HEK293 (cell line): ENCODE data around the gene VSIR.

ENCODE experiments used
- CTCF ChIA-PET: fragments of 350-600 bp; formaldehyde crosslinking; extraction: SDS; loops from one replicate; lab custom pipeline; 2021; ENCODE audit warnings: antibody characterized with exemption; lab: Yijun Ruan, JAX
- POLR2A ChIA-PET: fragments of 300-600 bp; formaldehyde crosslinking; extraction: SDS; loops from one replicate; lab custom pipeline; 2020; ENCODE audit warnings: antibody characterized with exemption, inconsistent platforms; lab: Yijun Ruan, JAX
- H3K27ac ChIP-seq: fragments of 200-500 bp; sonication (Bioruptor generic); 2 replicates; pipeline ENCODE4 v1.5.1; 2014; ENCODE audit warnings: low read depth, low read length, control low read depth, inconsistent platforms; ENCODE audit errors: extremely low read depth
- H3K36me3 ChIP-seq, 2 experiments: fragments of 200-500 bp in 1 of 2; sonication (Bioruptor generic) in 1 of 2; 1 replicate in 1 of 2; 2 replicates in 1 of 2; pipeline ENCODE4 v1.5.1; 2014 to 2017; ENCODE audit warnings: inconsistent platforms in 2 of 2, low read length in 2 of 2; ENCODE audit not compliant: control insufficient read depth in 2 of 2, insufficient read depth in 1 of 2
- H3K4me1 ChIP-seq: fragments of 200-500 bp; sonication (Bioruptor generic); 2 replicates; pipeline ENCODE4 v1.5.1; 2014; ENCODE audit warnings: mild to moderate bottlenecking, low read length, inconsistent platforms; ENCODE audit not compliant: control insufficient read depth, insufficient read depth
- H3K4me3 ChIP-seq: 2 replicates; pipeline ENCODE4 v1.5.1; 2011; ENCODE audit warnings: low read depth, mild to moderate bottlenecking, control low read depth, low read length, moderate library complexity
- H3K9me3 ChIP-seq: fragments of 200-500 bp; sonication (Bioruptor generic); 2 replicates; pipeline ENCODE4 v1.5.1; 2014; ENCODE audit warnings: low read depth, low read length, inconsistent platforms; ENCODE audit not compliant: control insufficient read depth, insufficient read depth
- BCL6B ChIP-seq: fragments of 450-650 bp; formaldehyde crosslinking; IDR thresholded peaks from 2 replicates; pipeline ENCODE4 v1.5.1; 2017; ENCODE audit warnings: missing biosample characterization, missing genetic modification characterization
- FEZF1 ChIP-seq: fragments of 450-650 bp; formaldehyde crosslinking; IDR thresholded peaks from 2 replicates; pipeline ENCODE4 v1.5.1; 2016; ENCODE audit warnings: missing biosample characterization, missing genetic modification characterization
- HOXC10 ChIP-seq: sonication (generic); formaldehyde crosslinking; IDR thresholded peaks from 2 replicates; pipeline ENCODE4 v1.8.1; 2023; ENCODE audit warnings: mild to moderate bottlenecking, missing genetic modification reagents
- IKZF3 ChIP-seq: fragments of 450-650 bp; IDR thresholded peaks from 2 replicates; pipeline ENCODE4 v1.5.0; 2018; ENCODE audit warnings: missing biosample characterization, mild to moderate bottlenecking, missing genetic modification characterization, moderate library complexity
- PRDM6 ChIP-seq: fragments of 450-650 bp; formaldehyde crosslinking; IDR thresholded peaks from 2 replicates; pipeline ENCODE4 v1.5.1; 2017; ENCODE audit warnings: missing biosample characterization, missing genetic modification characterization
- REST ChIP-seq: fragments of 450-650 bp; formaldehyde crosslinking; IDR thresholded peaks from 2 replicates; pipeline ENCODE4 v1.5.1; 2016; ENCODE audit warnings: missing biosample characterization, missing genetic modification characterization
- TRIM28 ChIP-seq: IDR thresholded peaks from 2 replicates; pipeline ENCODE4 v1.6.1; 2011; ENCODE audit warnings: low read length, control low read depth, borderline replicate concordance
- ZFP37 ChIP-seq: fragments of 450-650 bp; formaldehyde crosslinking; IDR thresholded peaks from 2 replicates; pipeline ENCODE4 v1.5.1; 2016; ENCODE audit warnings: missing biosample characterization, missing genetic modification characterization
- ZNF146 ChIP-seq: fragments of 450-650 bp; formaldehyde crosslinking; IDR thresholded peaks from 2 replicates; pipeline ENCODE4 v1.5.1; 2016; ENCODE audit warnings: missing biosample characterization, missing genetic modification characterization
- ZNF169 ChIP-seq: fragments of 450-650 bp; formaldehyde crosslinking; IDR thresholded peaks from 2 replicates; pipeline ENCODE4 v1.5.1; 2016; ENCODE audit warnings: missing biosample characterization, missing genetic modification characterization
- ZNF37A ChIP-seq: fragments of 450-650 bp; IDR thresholded peaks from 2 replicates; pipeline ENCODE4 v1.5.1; 2018; ENCODE audit warnings: missing biosample characterization, missing genetic modification characterization
- ZNF473 ChIP-seq: fragments of 450-650 bp; formaldehyde crosslinking; IDR thresholded peaks from 2 replicates; pipeline ENCODE4 v1.5.1; 2017; ENCODE audit warnings: missing biosample characterization, missing genetic modification characterization
- ZNF518A ChIP-seq: fragments of 450-650 bp; formaldehyde crosslinking; conservative IDR thresholded peaks from 2 replicates; pipeline ENCODE4 v1.5.1; 2016; ENCODE audit warnings: low read depth, missing biosample characterization, missing genetic modification characterization
- ZNF626 ChIP-seq: fragments of 450-650 bp; sonication (Bioruptor Pico); formaldehyde crosslinking; IDR thresholded peaks from 2 replicates; pipeline ENCODE4 v1.5.1; 2018; ENCODE audit warnings: missing biosample characterization, missing genetic modification characterization, inconsistent platforms
- ZNF664 ChIP-seq: fragments of 450-650 bp; formaldehyde crosslinking; IDR thresholded peaks from 2 replicates; pipeline ENCODE4 v1.5.1; 2016; ENCODE audit warnings: missing biosample characterization, missing genetic modification characterization
- ZNF785 ChIP-seq: fragments of 450-650 bp; formaldehyde crosslinking; IDR thresholded peaks from 2 replicates; pipeline ENCODE4 v1.5.1; 2016; ENCODE audit warnings: missing biosample characterization, missing genetic modification characterization
- ZNF837 ChIP-seq: fragments of 450-650 bp; formaldehyde crosslinking; IDR thresholded peaks from 2 replicates; pipeline ENCODE4 v1.5.1; 2016; ENCODE audit warnings: missing biosample characterization, missing genetic modification characterization
- ZSCAN23 ChIP-seq: fragments of 450-650 bp; formaldehyde crosslinking; IDR thresholded peaks from 2 replicates; pipeline ENCODE4 v1.5.1; 2016; ENCODE audit warnings: missing biosample characterization, missing genetic modification characterization
- ZSCAN30 ChIP-seq: fragments of 450-650 bp; IDR thresholded peaks from 2 replicates; pipeline ENCODE4 v1.5.1; 2018; ENCODE audit warnings: missing biosample characterization, mild to moderate bottlenecking, missing genetic modification characterization, moderate library complexity
- TF ChIP-seq, protein P1 (sequence below): fragments of 450-650 bp; formaldehyde crosslinking; IDR thresholded peaks from 2 replicates; pipeline ENCODE4 v1.5.1; 2016; ENCODE audit warnings: missing biosample characterization, missing genetic modification characterization

VSIR gene

DNA sequence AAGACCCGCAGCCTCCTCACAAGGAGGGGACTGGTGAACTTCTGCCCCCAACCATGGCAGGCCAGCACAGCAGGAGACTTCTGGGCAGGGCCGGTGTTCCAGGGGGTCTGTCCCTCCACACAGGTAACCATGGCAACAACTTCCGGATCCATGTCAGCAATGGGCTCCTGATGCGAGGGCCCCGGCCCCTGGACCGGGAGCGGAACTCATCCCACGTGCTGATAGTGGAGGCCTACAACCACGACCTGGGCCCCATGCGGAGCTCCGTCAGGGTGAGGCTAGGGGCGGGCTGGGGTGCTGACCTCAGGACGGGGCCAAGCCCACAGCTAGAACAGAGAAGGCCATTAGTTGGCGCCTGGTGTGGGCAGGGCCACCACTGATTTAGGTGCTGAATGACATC lies 48.1 kb downstream of the VSIR start:
- TF ChIP-seq, protein P1, sequence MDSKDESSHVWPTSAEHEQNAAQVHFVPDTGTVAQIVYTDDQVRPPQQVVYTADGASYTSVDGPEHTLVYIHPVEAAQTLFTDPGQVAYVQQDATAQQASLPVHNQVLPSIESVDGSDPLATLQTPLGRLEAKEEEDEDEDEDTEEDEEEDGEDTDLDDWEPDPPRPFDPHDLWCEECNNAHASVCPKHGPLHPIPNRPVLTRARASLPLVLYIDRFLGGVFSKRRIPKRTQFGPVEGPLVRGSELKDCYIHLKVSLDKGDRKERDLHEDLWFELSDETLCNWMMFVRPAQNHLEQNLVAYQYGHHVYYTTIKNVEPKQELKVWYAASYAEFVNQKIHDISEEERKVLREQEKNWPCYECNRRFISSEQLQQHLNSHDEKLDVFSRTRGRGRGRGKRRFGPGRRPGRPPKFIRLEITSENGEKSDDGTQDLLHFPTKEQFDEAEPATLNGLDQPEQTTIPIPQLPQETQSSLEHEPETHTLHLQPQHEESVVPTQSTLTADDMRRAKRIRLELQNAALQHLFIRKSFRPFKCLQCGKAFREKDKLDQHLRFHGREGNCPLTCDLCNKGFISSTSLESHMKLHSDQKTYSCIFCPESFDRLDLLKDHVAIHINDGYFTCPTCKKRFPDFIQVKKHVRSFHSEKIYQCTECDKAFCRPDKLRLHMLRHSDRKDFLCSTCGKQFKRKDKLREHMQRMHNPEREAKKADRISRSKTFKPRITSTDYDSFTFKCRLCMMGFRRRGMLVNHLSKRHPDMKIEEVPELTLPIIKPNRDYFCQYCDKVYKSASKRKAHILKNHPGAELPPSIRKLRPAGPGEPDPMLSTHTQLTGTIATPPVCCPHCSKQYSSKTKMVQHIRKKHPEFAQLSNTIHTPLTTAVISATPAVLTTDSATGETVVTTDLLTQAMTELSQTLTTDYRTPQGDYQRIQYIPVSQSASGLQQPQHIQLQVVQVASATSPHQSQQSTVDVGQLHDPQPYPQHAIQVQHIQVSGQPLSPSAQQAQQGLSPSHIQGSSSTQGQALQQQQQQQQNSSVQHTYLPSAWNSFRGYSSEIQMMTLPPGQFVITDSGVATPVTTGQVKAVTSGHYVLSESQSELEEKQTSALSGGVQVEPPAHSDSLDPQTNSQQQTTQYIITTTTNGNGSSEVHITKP (tag by site-specific recombination) = no peak
- TF ChIP-seq HOXC10 = no peak
- TF ChIP-seq ZSCAN30 (tag by site-specific recombination) = no peak
- no peak for TF ChIP-seq ZNF146 (tag by site-specific recombination)
- no peak for TF ChIP-seq ZFP37
- no peak for TF ChIP-seq BCL6B (tag by site-specific recombination)
- TF ChIP-seq REST (tag by site-specific recombination) = no peak
- no peak for TF ChIP-seq TRIM28
- TF ChIP-seq ZNF664 (tag by site-specific recombination) = no peak
- TF ChIP-seq PRDM6 (tag by site-specific recombination) = no peak
- no peak for TF ChIP-seq ZNF37A (tag by site-specific recombination)
- no peak for TF ChIP-seq ZNF518A (tag by site-specific recombination)
- TF ChIP-seq ZSCAN23 (tag by site-specific recombination) = no peak
- no peak for TF ChIP-seq ZNF837 (tag by site-specific recombination)
- TF ChIP-seq ZNF169 (tag by site-specific recombination) = no peak
- no peak for TF ChIP-seq FEZF1 (tag by site-specific recombination)
- no peak for TF ChIP-seq ZNF626
- no peak for TF ChIP-seq ZNF473 (tag by site-specific recombination)
- TF ChIP-seq ZNF785 (tag by site-specific recombination) = no peak
- TF ChIP-seq IKZF3 (tag by site-specific recombination) = no peak

More for the DNA sequence above, 48.1 kb downstream of the VSIR start:
- Histone ChIP-seq H3K4me3 (no peak overlapping the region), H3K36me3 (no peaks in the 10 kb centered on the region), H3K27ac (no peak overlapping the region), H3K4me1 (no peaks in the 10 kb centered on the region; the same call in 1 of the 2 replicates), H3K9me3 (no peaks in the 10 kb centered on the region)
- ChIA-PET POLR2A (no interaction called here), CTCF (interaction anchor here (0.8 to 2.2 kb wide), 7 partner anchors 9 to 171 kb away, joined by 3 to 8 read pairs (median 4); partner anchors contain the start of gene VSIR)
